HEK293 (cell line): ENCODE results near the gene SOX5.
"Not testable (repeated sequence)": the region's sequence is repeated elsewhere in the genome, so short reads cannot be mapped to it uniquely, and the experiment has no call there.

Source experiments
- CTCF ChIA-PET: fragments of 350-600 bp; formaldehyde crosslinking; extraction: SDS; loops from one replicate; lab custom pipeline; 2021; ENCODE audit warnings: antibody characterized with exemption; lab: Yijun Ruan, JAX
- POLR2A ChIA-PET: fragments of 300-600 bp; formaldehyde crosslinking; extraction: SDS; loops from one replicate; lab custom pipeline; 2020; ENCODE audit warnings: antibody characterized with exemption, inconsistent platforms; lab: Yijun Ruan, JAX
- H3K27ac ChIP-seq: fragments of 200-500 bp; sonication (Bioruptor generic); 2 replicates; pipeline ENCODE4 v1.5.1; 2014; ENCODE audit warnings: low read depth, low read length, control low read depth, inconsistent platforms; ENCODE audit errors: extremely low read depth
- H3K36me3 ChIP-seq, 2 experiments: fragments of 200-500 bp in 1 of 2; sonication (Bioruptor generic) in 1 of 2; 1 replicate in 1 of 2; 2 replicates in 1 of 2; pipeline ENCODE4 v1.5.1; 2014 to 2017; ENCODE audit warnings: inconsistent platforms in 2 of 2, low read length in 2 of 2; ENCODE audit not compliant: control insufficient read depth in 2 of 2, insufficient read depth in 1 of 2
- H3K4me1 ChIP-seq: fragments of 200-500 bp; sonication (Bioruptor generic); 2 replicates; pipeline ENCODE4 v1.5.1; 2014; ENCODE audit warnings: mild to moderate bottlenecking, low read length, inconsistent platforms; ENCODE audit not compliant: control insufficient read depth, insufficient read depth
- H3K4me3 ChIP-seq: 2 replicates; pipeline ENCODE4 v1.5.1; 2011; ENCODE audit warnings: low read depth, mild to moderate bottlenecking, control low read depth, low read length, moderate library complexity
- H3K9me3 ChIP-seq: fragments of 200-500 bp; sonication (Bioruptor generic); 2 replicates; pipeline ENCODE4 v1.5.1; 2014; ENCODE audit warnings: low read depth, low read length, inconsistent platforms; ENCODE audit not compliant: control insufficient read depth, insufficient read depth
- BCL11B ChIP-seq: fragments of 450-650 bp; formaldehyde crosslinking; IDR thresholded peaks from 2 replicates; pipeline ENCODE4 v1.5.1; 2016; ENCODE audit warnings: low read depth, missing biosample characterization, missing genetic modification characterization
- KLF7 ChIP-seq: fragments of 450-650 bp; formaldehyde crosslinking; IDR thresholded peaks from 2 replicates; pipeline ENCODE4 v1.5.1; 2016; ENCODE audit warnings: missing biosample characterization, missing genetic modification characterization, borderline replicate concordance
- SETDB1 ChIP-seq: IDR thresholded peaks from one replicate; pipeline ENCODE4 v1.6.1; 2017; ENCODE audit warnings: mild to moderate bottlenecking, low read length, moderate library complexity, mixed read lengths; ENCODE audit not compliant: insufficient read length
- SP7 ChIP-seq: fragments of 450-650 bp; formaldehyde crosslinking; IDR thresholded peaks from 2 replicates; pipeline ENCODE4 v1.5.1; 2016; ENCODE audit warnings: missing biosample characterization, missing genetic modification characterization
- ZBTB20 ChIP-seq: fragments of 450-650 bp; formaldehyde crosslinking; IDR thresholded peaks from 2 replicates; pipeline ENCODE4 v1.5.1; 2016; ENCODE audit warnings: missing biosample characterization, missing genetic modification characterization
- ZEB2 ChIP-seq: fragments of 450-650 bp; formaldehyde crosslinking; IDR thresholded peaks from 2 replicates; pipeline ENCODE4 v1.5.1; 2016; ENCODE audit warnings: missing biosample characterization, missing genetic modification characterization
- ZNF146 ChIP-seq: fragments of 450-650 bp; formaldehyde crosslinking; IDR thresholded peaks from 2 replicates; pipeline ENCODE4 v1.5.1; 2016; ENCODE audit warnings: missing biosample characterization, missing genetic modification characterization
- ZNF280D ChIP-seq: fragments of 450-650 bp; formaldehyde crosslinking; IDR thresholded peaks from 2 replicates; pipeline ENCODE4 v1.5.1; 2016; ENCODE audit warnings: missing biosample characterization, missing genetic modification characterization
- ZNF398 ChIP-seq: fragments of 450-650 bp; formaldehyde crosslinking; IDR thresholded peaks from 2 replicates; pipeline ENCODE4 v1.5.1; 2017; ENCODE audit warnings: missing biosample characterization, missing genetic modification characterization
- ZNF433 ChIP-seq: fragments of 450-650 bp; formaldehyde crosslinking; IDR thresholded peaks from 2 replicates; pipeline ENCODE4 v1.5.1; 2016; ENCODE audit warnings: missing biosample characterization, missing genetic modification characterization, low read depth
- ZNF488 ChIP-seq: fragments of 450-650 bp; formaldehyde crosslinking; IDR thresholded peaks from 2 replicates; pipeline ENCODE4 v1.5.1; 2016; ENCODE audit warnings: missing biosample characterization, missing genetic modification characterization
- ZNF561 ChIP-seq: fragments of 450-650 bp; IDR thresholded peaks from 2 replicates; pipeline ENCODE4 v1.5.1; 2018; ENCODE audit warnings: missing biosample characterization, missing genetic modification characterization, borderline replicate concordance
- ZNF654 ChIP-seq: fragments of 450-650 bp; formaldehyde crosslinking; IDR thresholded peaks from 2 replicates; pipeline ENCODE4 v1.5.1; 2016; ENCODE audit warnings: low read depth, missing biosample characterization, missing genetic modification characterization

Gene SOX5

GRCh38 chr12:23528316-23528715, 421.2 kb downstream of the SOX5 start:
- no peak overlapping the region for H3K27ac ChIP-seq
- POLR2A ChIA-PET: no interaction called here

GRCh38 chr12:23525450-23526072, 423.9 kb downstream of the SOX5 start:
- Histone ChIP-seq H3K4me1 (no peaks in the 10 kb centered on the region), H3K36me3 (no peaks in the 10 kb centered on the region), H3K9me3 (no peaks in the 10 kb centered on the region), H3K4me3 (no peak overlapping the region), H3K27ac (no peak overlapping the region)
- TF ChIP-seq KLF7 (tag by site-specific recombination): no peak
- TF ChIP-seq ZNF433 (tag by site-specific recombination): no peak
- TF ChIP-seq ZNF488 (tag by site-specific recombination): no peak
- no peak for TF ChIP-seq BCL11B (tag by site-specific recombination)
- no peak for TF ChIP-seq SP7 (tag by site-specific recombination)
- ChIA-PET POLR2A (no interaction called here), CTCF (no interaction called here)

More at GRCh38 chr12:23528316-23528715, 421.2 kb downstream of the SOX5 start:
- no peaks in the 10 kb centered on the region for H3K36me3 ChIP-seq
- TF ChIP-seq ZNF654 (tag by site-specific recombination): 0 out of 2 replicates have a peak, but pooled peaks have one; percentile 4
- no peak for TF ChIP-seq ZNF398 (tag by site-specific recombination)
- no peak for TF ChIP-seq ZNF561 (tag by site-specific recombination)
- H3K9me3 ChIP-seq: no peaks in the 10 kb centered on the region
- no peak overlapping the region for H3K4me3 ChIP-seq
- CTCF ChIA-PET: no interaction called here
- H3K4me1 ChIP-seq: no peaks in the 10 kb centered on the region

GRCh38 chr12:23523339-23523738, 426.1 kb downstream of the SOX5 start:
- Histone ChIP-seq H3K27ac (no peak overlapping the region), H3K4me1 (no peaks in the 10 kb centered on the region), H3K4me3 (no peak overlapping the region), H3K9me3 (no peaks in the 10 kb centered on the region), H3K36me3 (no peaks in the 10 kb centered on the region)
- POLR2A ChIA-PET: no interaction called here
- TF ChIP-seq SETDB1: peak; percentile 61
- no peak for TF ChIP-seq ZBTB20 (tag by site-specific recombination)
- no peak for TF ChIP-seq ZEB2
- CTCF ChIA-PET: no interaction called here

GRCh38 chr12:23519444-23519843, 430.0 kb downstream of the SOX5 start:
- CTCF ChIA-PET, H3K4me3 ChIP-seq, H3K27ac ChIP-seq, H3K4me1 ChIP-seq, H3K36me3 ChIP-seq, POLR2A ChIA-PET, H3K9me3 ChIP-seq: not testable (repeated sequence)

GRCh38 chr12:23515785-23516184, 433.7 kb downstream of the SOX5 start:
- POLR2A ChIA-PET, H3K4me3 ChIP-seq, CTCF ChIA-PET, H3K9me3 ChIP-seq, H3K4me1 ChIP-seq, H3K36me3 ChIP-seq, H3K27ac ChIP-seq: not testable (repeated sequence)
- 0 out of 2 replicates have a peak, but pooled peaks have one; percentile 59 for TF ChIP-seq ZNF280D
- TF ChIP-seq ZNF146: peak; percentile 67
